Measurements from ENCODE around the gene SHE.
"Not testable (repeated sequence)": the region's sequence is repeated elsewhere in the genome, so short reads cannot be mapped to it uniquely, and the experiment has no call there.

The SHE gene

DNA sequence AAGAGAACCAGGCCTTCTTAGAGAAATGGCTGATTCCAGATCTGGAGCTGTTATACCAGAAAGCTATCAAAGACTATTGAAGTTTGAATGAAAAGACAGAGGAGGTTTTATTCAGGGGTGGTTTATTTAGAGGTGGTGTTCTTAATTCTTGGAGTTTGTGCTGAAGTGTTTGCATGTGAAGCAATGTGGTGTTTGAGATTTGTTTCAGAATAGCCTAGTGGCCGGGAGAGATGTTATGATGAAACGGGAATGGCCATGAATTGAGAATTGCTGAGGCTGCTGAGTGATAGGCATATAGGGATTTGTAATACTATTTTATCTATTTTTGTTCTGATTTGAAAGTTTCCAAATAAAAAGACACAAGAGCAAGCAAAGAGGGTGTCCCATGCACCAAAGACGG is 10.5 kb upstream of the SHE start:
- DNase-seq, result no peak

DNA sequence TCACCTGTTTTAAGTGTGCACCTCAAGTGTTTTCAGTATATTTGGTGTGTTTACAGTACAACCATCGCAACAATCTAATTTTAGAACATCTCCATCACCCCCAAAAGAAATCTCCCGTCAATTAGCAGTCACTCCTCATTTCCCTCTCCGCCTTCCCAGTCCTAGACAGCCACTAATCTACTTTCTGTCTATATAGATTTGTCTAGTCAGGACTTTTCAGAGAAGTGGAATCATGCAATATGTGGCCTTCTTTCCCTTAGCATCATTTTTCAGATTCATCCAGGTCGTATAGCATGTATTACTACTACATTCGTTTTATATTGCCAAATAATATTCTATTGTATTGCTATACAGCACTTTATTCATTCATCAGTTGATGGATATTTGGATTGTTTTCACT is 1.7 kb upstream of the SHE start:
- no peak for DNase-seq

DNA sequence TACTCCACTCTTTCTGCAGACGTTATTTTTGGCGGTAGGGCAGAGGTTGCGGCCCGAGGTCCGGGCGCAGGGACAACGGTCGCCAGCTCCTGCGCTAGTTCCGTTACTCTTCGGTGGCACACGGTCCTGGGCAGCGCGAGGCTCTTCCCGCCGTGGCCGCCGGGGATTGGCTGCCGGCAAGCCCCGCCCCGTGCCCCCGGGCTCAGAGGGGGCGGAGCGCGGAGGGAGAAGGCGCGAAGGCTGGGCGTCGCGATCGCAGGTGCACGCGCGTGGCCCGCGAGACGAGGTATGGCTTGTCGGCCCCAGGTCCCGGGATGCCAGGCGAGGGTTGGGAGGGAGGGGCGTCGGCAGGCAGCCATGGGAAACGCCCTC is 518 bp upstream of the SHE start:
- DNase-seq, result no peak

DNA sequence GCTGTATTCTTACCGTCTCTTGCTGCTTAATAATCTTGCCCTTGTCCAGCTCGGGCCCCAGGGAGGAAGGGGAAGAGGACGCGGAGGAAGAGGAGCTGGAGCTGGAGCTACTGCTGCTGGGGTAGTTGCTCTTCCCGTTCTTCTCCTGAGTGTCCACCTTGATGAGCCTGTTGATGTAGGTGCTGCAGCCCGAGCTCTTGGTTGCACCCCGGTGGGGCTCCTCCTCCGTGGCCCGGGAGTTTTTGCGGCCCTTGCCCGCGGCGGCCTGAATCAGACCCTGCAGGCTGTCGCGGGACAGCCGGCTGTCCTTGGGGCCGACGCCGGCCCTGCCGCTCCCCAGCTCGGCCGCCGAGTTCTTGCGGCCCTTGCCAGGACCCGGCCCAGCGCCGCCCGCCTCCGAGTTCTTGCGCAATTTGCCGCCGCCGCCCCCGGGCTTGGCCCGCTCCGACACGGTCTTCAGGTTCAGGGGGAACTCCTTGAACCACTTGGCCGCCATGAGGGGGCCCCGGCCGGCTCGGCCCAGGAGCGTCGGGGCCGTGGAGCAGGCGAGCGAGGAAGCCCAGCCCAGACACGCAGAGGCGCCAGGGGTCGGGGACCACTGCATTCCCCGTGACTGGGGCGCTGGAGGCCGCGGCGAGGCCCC is 668 bp downstream of the SHE start:
- no peak for DNase-seq

DNA sequence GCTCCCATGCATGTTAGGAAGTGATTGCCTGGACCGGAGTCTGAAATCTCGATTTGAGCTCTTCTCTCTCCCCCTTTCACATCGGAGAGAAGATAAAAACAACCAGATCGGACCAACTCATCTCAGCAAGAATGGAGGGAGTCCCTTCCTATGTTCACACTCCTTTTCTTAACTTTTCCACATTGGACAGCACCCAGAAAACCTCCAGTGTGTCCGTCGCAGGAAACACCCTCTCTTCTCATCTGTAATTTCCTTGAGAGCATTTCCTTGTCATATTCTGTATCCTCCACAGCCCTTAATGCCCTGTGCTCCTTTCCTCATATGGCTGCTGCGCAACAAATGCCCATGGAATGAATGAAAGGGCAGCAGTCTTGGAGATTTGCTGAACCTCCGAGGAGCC is 1.7 kb downstream of the SHE start:
- no peak for DNase-seq

DNA sequence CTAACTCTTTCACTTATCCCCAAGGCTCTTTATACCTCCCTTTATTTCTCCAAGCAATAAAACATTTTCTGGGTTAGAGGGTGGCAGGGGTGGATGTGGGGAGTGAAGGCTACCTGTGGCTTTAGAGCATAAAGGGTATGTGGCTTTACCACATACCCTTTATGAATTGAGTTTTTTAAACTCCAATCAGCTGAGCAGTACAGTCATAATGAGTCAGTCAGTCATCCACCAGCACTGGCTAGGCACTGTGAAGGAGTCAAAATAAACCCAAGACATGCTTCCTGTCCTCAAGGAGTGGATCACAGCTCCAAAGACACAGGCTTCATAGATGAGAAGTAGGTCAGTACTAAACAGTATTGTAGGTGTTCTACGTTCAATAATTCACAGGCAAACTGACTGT is 2.8 kb downstream of the SHE start:
- no peak for DNase-seq

DNA sequence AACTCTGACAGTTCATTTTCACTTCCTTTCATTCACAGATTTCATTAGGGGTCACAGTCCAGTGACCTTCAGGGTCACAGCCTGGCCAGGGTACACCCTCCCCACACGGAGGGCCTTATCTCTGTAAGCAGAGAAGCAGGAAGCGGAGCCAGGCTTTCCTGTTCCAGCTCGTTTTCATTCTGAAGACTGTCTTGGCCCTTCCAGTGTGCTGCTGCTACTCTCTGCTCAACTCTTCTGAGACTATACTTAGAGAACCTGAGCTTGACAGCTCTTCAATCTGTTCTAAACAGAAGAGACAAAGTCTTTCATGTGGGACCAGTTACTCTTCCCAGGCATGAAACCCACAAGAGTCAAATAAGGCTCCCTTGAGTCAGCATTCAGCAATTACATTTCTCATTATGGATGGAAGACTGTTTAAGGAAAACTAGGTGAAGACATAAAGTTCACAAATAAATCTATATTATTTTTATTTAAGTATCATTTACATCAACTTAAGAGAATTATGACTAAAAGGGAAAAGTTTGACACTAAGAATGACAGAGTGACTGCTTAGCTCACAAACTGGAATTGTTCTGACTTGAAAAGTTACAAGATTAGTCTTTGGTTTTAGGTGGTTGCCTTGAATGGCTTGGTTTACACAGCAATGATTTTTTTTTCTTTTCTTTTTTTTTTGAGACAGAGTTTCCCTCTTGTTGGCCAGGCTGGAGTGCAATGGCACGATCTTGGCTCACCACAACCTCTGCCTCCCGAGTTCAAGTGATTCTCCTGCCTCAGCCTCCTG is 5.0 kb downstream of the SHE start:
- no peak for DNase-seq

DNA sequence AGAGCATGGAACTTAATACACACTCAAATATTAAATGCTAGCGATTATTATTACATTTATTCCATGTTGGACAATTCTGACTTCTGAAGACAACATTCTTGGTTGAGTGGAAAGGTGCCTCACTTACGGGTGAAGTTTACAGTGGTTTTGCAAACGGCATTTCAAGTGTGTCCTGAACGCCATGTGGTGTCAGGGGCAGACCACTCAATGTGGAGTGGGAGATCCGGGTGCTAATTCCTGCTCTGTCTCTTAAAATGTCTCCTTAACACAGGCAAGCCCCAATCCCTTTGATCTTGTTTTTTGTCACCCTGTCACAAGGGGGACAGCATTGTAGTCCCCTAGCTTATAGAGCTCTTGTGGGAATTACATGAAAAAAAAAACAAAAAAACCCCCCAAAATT is 5.8 kb downstream of the SHE start:
- no peak for DNase-seq

DNA sequence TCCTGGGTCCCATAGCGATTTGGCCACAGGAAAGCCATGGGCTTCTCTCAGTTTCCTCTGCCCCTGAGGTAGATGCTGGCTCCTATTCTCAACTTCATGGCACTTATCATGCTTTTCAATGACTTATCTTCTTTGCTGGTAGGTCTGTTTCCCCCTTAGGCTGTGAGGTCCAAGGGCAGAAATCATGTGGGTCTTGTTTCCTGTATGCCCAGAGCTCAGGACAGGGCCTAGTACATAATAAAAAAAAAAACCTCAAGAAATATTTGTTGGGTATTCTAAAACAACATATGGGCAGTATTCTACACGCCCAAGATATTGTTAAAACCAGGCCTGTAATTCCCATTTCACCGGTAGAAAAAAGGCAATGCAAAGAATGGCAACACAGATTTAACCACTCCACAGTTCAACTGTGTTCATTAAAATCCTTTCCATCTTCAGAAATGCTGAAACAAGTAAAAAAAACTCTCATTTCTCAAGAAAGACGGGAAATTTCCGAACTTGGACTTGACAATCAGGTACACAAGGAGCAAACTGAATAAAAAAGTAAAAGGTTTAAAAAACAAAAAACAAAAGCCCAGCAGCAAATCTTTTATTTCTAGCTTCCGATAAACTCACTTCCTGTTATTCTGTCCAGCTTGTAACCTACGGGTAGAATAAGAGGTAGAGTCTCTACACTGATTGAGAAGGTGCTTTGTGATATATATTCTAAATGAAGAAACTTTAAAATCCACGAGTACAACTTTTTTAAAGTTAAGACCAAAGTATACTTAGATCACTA is 6.5 kb downstream of the SHE start:
- DNase-seq, result no peak

DNA sequence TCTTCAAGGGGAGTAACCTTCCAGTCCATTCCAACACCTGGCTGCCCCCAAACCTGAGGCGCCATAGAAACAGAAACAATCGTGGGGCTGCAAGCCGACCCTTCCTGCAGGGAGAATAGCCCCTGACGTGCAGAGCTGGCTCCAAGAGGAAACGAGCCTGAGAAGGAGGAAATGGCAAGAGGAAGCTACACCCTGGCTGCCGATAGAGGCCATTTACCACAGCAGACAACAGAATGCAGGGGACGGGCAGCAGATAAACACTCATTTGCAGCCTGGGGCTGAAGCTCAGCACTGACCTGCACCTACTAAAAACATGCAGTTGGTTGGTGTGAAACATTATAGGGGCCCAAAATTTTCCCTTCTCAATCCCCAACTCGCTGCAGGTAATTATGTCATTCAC is 8.9 kb downstream of the SHE start:
- no peak for DNase-seq

DNA sequence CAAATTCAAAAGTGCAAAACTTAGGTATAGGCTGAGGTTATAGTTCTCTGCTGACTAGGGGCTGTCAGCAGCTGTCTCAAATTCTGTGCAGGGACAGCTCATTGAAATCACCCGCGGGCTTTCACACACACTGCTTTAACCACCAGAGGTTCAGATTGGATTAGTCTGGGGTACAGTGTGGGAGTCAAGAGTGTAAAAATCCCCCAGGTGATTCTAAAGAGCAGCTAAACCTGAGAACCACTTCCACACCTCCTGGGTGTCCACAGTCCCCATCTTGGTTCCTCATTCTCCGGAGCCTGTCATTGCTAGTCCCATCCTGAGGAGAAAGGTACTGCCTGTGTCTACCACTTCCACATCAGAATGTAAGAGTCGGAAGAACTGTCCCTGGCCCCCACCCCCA is 10.1 kb downstream of the SHE start:
- no peak for DNase-seq

DNA sequence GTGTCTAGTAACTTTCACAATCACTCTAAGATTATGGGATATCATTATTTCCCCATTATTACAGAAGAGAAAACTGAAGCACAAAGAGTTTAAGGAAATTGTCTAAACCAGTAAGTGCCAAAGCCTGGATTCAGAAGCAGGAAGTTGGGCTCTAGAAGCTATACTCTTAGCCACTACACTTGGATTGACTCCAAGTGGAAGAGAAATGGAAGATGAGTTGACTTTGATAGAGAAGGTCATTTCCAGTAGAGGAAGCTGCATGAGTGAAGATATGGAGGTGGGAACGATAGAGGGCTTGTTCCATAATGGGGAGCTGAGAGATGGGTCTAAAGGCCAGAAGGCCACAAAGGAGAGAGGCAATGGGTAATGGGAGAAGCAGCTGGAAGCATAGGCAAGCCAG is 11.9 kb downstream of the SHE start:
- DNase-seq, result no peak

DNA sequence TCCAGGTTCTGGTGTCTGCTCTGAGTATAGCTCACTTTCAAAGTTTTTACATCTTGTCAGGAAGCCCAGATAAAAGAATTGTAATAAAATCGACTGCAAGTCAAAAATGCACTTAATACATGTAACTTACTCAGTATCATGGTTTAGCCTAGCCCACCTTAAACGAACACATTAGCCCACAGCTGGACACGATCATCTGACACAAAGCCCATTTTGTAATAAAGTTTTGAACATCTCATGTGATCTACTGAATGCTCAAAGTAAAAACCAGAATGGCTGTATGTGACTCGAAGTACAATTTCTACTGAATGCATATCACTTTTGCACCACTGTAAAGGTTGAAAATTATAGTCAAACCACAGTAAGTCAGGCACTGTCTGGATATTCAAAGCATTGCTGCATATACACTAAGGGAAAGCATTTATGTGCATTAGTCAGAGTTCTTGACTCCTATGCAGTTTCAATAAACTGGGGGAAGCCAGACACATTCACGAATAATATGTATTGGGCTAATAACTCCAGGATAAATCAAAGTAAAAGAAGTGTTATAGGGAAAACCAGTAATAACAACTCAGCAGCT is 12.4 kb downstream of the SHE start:
- no peak for DNase-seq

DNA sequence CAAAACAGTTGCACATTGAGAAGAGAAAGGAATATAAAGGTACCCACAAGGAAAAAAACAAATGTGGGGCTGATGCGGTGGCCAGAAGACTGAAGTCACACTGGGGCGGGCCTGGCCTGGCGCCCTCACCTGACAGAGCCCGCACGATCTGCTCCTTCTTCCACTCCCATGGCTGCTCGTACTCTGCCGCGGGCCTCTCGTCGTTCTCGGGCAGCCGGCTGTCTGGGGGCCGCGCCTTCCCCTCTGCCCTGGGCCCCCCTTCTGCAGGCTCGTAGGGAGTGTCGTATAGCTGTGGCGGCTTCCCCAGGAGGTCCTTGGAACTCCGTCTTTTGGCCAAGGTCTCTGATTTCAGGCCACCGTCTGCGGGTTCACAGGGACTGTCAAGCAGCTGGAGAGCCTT is 13.3 kb downstream of the SHE start:
- no peak for DNase-seq

DNA sequence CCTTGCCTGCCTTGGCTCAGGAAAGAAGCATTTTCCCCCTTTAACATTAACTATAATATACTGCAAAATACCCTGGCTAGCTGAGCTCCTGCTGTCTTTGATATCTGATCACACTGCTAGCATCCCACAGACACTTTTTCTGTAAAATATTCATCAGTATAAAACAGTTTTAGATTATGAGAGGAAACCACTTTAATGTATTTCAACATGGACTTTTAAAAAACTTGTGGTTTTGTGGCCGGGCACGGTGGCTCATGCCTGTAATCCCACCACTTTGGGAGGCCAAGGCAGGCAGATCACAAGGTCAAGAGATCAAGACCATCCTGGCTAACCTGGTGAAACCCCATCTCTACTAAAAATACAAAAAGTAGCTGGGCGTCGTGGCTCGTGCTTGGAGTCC is 15.5 kb downstream of the SHE start:
- DNase-seq, result not testable (repeated sequence)

DNA sequence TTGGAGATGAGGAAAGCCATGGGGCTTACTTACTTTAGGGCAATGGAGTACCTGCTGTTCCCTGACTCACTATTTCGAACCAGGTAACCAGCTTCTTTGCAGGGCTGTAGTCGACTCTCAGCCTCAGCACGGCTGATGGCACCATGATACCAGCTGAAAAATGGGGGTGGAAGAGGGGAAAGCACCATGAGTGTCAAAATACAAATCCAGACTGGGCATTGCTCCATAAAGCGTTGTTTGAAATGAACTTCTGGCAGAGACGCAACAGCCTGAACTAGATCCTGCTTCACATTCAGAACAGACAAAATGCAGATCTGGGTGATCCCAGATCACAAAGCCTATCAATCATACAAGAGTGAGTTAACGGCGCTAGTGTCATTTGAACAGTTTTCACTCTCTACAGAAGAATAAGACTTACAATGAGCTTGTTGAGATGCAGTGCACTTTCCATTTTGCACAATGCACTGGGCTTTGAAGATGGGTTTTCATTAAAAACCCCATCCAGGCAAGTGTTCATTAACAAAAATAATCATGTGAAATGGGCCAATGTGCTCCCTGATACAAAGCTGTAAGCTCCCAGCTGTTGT is 16.2 kb downstream of the SHE start:
- DNase-seq, result no peak

DNA sequence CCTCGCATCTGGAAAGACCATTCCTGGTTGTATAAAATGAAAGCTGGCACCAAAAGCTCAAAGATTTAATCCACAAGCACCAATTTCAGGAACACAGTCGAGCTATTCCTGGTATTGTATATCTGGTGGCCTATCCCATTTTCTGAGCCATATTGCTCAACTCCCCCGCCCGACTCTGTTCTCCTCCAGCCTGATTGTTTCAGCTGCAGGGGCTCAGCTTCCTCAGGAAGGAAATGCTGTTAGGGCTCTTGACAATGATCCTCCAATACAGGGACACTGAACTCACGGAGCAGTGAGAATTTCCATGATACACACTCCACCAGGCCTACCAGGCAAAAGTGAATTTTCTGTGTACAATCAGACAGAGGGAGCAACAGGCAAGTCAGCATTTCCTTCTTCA is 17.1 kb downstream of the SHE start:
- DNase-seq, result no peak

DNA sequence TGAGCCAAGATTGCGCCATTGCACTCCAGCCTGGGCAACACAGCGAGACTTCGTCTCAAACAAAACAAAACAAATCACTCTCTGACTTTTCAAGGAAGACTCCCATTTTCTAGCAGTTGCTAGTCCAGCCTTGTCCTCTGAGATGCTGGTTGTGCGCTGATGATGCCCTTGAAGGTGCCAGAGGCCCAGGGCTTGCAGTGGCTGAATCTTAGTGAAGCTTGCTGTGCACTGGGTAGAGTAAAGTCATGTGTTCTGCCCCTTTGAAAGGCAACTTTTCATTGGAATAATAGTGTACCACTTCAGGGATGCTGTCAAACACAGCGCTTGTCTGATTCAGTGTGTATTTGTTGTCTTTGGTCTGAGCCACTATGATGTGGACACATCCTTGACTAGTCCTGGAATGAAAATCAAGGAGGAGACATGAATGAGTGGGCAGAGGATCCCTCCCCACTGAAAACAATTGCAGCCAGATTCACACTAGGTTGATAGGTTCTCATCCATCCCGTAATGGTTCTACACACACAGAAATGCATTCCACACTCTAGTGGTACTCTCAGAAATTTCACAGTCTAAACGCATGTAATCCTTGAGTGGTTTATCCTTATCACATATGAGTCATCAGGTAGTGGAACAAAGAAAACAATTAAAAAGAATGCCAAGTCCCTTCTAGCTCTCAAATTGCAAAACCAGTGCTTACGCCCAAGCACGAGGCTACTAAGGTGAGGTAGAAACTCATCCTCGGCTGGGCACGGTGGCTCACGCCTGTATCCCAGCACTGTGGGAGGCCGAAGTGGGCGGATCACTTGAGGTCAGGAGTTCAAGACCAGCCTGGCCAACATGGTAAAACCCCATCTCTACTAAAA is 18.0 kb downstream of the SHE start:
- no peak for DNase-seq

DNA sequence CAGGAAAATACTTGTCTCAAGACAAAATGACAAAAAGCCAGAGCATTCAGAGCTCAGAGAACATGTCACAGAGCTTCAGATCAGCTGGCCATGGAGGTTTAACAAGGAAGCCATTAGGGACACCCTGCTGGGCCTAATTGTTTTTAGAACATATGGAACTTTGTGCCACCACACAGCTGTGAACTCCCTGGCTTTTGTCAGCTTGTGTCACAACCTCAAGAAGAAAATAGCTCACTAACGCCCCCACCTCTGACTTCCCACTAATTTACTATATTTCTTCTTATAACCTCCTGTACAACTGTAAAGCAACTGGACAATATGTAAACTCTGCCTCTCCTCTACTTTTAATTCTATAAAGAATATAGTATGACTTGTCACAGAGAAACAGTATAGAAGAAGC is 21.2 kb downstream of the SHE start:
- DNase-seq, result no peak

DNA sequence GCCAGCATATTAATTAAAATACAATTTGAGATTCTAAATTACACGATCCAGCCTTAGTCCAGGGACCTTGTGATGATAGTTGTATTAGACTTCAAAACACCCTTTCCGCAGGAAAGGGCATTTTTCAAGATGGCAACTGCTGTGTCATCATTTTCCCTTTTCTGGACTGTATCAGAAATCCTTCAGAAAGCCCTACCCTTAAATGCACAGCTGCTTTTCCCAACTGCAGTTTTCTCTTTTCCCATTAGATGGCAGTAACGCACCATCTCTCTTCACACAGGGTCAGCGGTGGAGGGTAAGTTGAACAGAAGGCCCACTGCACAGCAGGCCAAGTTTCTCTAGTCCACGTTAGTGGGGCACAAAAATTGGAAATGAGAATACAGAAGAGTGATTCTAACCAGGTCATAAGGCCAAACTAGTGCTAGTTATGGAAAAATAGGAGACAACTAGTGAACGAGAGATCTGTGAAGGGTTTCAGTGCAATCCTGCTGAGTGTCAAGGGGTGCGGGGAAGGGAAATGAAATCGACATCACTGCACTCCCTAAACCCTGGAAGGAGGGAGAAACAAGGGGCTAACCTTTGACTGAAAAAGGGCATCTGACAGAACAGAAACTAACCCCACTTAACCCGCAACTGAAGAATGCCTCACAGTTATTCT is 22.3 kb downstream of the SHE start:
- peak; percentile 43 for DNase-seq

DNA sequence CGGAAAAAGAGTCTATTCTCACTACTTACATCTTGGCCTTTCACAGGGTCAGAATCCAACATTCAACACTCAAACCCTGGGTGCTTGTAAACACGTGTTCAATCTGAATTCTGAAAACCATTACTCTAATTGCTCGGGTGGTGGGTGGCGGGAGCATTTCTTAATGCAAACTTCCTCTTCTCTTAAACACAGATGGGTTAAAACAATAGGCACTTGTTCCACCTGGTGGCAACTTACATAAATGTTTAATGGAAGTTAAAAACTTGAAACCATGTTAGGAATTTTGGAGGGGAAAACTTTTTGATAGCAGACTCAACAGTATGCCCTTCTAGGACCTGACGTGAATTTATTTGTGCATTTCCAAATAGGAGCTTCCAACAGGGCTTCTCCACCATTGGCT is 23.6 kb downstream of the SHE start:
- peak; percentile 34 for DNase-seq

DNA sequence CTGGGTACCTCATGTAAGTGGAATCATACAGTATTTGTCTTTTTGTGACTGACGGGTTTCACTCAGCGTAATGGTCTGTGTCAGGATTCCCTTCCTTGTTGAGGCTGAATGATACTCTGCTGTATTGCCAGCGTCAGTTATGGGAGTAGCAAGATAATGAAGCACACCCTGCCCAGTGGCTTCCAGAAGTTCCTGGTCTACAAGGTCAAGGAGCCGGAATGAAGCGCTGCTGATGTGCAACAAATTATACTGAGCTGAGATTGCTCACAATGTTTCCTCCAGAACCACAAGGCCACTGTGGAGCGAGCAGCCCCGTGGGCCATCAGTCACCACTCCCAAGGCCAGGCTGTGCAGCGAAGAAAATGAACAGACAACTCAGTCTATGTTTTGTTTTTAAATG is 24.2 kb downstream of the SHE start:
- no peak for DNase-seq

Measured in activated naive CD4-positive, alpha-beta T cell treated with anti-CD3 and anti-CD28 coated beads, Interleukin-2, amount 50 U/mL, for 16 hours (primary cell).